AG09319 (cell line): Measurements from ENCODE around the gene NACC1.

Source experiments
- DNase-seq: peaks from one replicate; pipeline ENCODE4 v3.0.0-alpha.2; 2010; ENCODE audit warnings: low read depth; ENCODE audit errors: extremely low read depth
- TF ChIP-seq, protein P1 (sequence below): IDR thresholded peaks from 2 replicates; pipeline ENCODE4 v1.5.1; 2011; ENCODE audit warnings: low read depth, mild to moderate bottlenecking, inconsistent platforms, low read length, moderate library complexity

The NACC1 gene

DNA sequence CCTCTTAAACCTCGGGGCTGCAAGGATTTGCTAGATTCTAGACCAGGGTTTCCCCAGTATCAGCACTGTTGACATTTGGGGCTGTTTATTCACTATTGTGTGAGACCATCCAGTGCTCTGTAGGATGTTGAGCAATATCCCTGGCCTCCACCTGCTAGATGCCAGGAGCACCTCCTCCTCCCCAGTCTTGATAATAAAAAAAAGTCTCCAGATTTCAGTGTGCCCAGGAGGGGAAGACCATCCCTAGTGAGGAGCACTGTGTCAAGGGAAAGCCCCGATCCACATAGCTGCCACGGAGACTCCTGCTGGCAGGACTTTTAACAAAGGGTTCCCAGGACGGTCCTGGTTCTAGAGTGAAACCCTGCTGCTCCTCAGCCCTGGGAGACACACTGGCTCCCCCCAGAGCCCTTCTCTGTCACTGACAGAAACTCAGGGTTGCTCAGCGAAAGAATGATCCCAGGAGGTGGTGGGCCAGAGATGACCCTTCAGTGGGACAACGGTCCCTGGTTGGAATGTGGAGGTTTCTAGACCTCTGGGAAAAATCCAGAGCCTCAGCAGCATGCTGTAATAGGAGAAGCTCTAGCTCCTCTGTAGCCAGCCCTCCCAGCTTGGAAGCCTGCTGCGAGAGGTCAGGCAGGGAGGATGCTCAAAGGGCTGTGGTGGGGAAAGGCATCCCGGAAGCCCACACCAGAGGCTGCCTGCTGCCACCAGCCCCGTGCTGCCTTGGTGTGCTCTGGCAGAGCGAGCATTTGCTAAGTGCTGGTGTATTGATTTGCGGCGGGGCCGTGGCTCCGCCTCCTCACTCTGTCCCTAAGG lies 35.7 kb upstream of the NACC1 start:
- DNase-seq, result no peak
- TF ChIP-seq, protein P1, sequence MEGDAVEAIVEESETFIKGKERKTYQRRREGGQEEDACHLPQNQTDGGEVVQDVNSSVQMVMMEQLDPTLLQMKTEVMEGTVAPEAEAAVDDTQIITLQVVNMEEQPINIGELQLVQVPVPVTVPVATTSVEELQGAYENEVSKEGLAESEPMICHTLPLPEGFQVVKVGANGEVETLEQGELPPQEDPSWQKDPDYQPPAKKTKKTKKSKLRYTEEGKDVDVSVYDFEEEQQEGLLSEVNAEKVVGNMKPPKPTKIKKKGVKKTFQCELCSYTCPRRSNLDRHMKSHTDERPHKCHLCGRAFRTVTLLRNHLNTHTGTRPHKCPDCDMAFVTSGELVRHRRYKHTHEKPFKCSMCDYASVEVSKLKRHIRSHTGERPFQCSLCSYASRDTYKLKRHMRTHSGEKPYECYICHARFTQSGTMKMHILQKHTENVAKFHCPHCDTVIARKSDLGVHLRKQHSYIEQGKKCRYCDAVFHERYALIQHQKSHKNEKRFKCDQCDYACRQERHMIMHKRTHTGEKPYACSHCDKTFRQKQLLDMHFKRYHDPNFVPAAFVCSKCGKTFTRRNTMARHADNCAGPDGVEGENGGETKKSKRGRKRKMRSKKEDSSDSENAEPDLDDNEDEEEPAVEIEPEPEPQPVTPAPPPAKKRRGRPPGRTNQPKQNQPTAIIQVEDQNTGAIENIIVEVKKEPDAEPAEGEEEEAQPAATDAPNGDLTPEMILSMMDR, result peak; percentile 51

DNA sequence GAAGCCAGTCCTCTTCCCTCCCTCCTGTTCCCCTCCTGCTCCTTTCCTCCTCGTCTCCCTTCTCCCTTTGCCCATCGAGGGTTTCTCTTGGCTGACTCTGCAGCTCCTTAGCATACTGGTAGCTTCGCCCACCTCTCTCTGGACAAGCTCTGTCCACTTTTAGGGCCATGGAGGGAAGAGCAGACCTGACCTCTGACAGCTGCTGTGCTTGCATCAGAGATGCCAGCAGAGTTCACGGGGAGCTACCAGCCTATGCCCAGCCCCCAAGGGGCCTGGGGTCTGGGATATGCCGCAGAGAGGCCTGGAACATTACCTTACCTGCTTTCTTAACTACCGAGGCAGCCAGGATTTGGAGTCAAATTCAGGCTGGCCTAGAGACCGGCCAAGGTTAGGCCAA lies 35.1 kb upstream of the NACC1 start:
- DNase-seq, result no peak
- TF ChIP-seq, protein P1, result no peak

DNA sequence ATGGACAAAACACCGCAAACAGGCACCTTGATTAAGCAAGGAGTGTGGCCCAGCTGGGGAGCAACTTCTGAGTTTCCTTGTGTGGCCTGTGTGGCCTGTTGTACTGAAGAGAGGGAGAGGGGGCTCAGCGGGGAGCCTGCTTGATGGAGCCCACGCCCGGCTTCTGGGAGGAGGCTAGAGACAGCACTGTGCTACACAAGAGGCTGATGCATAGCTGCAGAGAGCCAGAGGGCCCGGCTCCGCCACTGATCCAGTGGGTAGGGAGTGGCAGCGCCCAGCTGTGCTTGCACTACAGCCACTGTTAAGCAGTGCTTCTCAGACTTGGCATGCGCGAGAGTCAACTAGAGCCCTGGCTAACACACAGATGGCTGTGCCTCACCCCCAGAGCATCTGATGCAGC lies 34.4 kb upstream of the NACC1 start:
- TF ChIP-seq, protein P1, result no peak
- no peak for DNase-seq

DNA sequence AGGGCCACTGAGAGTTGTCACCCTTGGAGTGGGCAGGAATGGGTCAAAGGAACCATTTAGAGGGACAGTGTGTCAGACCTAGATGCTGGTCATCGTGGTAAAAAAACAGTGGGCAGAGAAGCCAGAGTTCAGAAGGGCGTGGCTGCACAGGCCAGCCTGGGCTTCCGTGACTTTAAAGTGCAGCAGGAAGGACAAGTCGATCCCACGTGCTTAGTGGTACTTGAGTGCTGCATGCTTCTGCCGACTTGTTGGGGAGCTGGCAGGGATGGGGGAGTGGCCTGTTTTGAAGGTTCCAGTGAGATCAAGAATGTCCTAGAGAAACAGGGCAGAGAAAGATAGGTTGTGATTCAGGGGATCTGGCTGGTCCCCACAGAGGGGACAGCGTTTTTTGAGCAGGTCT lies 32.4 kb upstream of the NACC1 start:
- no peak for DNase-seq
- TF ChIP-seq, protein P1, result no peak

DNA sequence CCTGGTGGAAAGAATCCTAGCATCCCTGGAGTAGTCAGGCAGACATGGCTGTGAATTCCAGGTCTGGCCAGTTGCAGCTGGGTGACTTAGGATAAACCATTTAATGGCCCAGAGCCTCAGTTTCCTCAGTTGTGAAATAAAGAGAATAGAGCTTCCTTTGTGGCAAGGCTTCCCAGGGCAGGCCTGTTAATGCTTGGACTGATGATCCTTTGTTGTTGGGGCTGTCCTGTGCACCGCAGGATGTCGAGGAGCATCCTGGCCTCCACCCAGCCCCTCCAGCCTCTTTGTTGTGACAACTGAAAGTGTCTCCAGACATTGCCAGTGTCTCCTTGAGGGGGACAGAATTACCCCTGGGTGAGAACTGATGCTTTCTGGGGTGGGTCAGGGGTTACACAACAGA lies 31.7 kb upstream of the NACC1 start:
- DNase-seq, result no peak
- TF ChIP-seq, protein P1, result no peak

DNA sequence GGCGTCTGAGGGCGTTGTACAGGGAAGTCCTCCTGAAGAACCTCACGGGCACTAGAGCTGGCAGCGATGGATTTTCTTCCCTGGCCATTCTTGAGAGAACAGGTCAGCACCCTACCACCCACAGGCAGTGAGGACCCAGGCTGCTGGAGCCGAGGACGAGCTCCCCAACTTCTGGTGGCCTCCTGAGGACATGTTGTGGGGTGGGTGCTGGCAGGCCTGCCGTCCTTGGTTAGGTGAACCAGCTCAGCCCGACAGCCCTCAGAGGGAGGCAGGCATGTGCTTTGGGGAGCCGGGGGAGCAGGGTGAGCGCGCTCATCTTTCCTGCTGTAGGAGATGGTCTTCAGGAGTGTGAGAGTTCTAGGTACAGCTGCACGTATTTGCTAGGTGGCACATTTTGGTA lies 30.8 kb upstream of the NACC1 start:
- no peak for DNase-seq
- TF ChIP-seq, protein P1, result no peak

DNA sequence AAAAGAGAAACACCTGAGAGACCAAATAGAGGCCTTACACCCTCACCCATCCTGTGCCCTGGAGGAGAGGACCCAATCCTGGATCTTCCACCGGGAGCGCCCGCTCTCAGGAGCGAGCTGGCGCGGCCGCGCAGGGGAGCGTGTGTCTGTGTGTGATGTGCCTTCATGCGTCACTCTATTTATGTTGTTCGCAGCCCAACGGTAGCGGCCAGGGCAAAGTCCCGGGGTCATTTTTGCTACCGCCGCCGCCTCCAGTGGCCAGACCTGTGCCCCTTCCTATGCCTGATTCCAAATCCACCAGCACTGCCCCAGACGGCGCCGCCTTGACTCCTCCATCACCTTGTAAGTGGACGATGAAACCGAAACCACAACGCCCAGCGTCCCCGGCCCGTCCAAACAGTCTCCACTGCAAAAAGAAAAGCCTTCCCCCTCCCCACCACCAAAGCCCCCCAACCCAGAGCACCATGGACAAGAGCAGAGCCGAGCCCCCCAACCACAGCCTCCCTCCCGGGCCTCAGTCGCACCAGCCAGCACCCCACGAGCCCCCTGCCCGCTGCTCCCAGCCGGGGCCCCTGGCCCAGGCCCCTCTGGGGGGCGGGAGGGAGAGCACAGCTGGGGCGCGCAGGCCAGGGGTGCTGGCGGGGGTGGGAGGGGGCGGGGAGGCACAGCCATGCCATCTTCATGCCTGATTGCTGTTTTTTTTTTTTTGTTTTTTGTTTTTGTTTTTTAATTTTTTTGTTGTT lies 30.1 kb upstream of the NACC1 start:
- TF ChIP-seq, protein P1, result no peak
- no peak for DNase-seq
